Activated naive CD8-positive, alpha-beta T cell treated with anti-CD3 and anti-CD28 coated beads, Interleukin-2, amount 10 ng/mL, durations not matched to agents 7 days and 5 days (primary cell): ENCODE results near the gene LINS1. TPM values are rescaled to one million over a fixed set of nuclear protein-coding genes. Genes with fewer than 3 reads are reported as not detected.

Experiments
- ATAC-seq: fragments of 150-1000 bp; cut with Tn5 transposase; one replicate; pipeline ENCODE4 v1.10.0; 2021; ENCODE audit warnings: low read depth, moderate library complexity
- POLR2A ChIA-PET: fragments of 350-600 bp; sonication (Branson Sonifier 250); formaldehyde crosslinking; loops from one replicate; lab custom pipeline; 2021; ENCODE audit warnings: antibody characterized with exemption; lab: Charles Lee
- DNase-seq: peaks from one replicate; pipeline ENCODE4 v3.0.0; 2021
- H3K27ac Mint-ChIP-seq: one replicate; pipeline ENCODE4 v1.8.0; 2022; ENCODE audit warnings: mild to moderate bottlenecking, mixed read lengths
- H3K27me3 Mint-ChIP-seq: one replicate; pipeline ENCODE4 v1.8.0; 2022; ENCODE audit warnings: mild to moderate bottlenecking, moderate library complexity, mixed read lengths
- H3K36me3 Mint-ChIP-seq: one replicate; pipeline ENCODE4 v1.8.0; 2021; ENCODE audit warnings: mild to moderate bottlenecking, mixed read lengths
- H3K4me1 Mint-ChIP-seq: one replicate; pipeline ENCODE4 v1.8.0; 2021; ENCODE audit warnings: mixed read lengths
- H3K4me3 Mint-ChIP-seq: one replicate; pipeline ENCODE4 v1.8.0; 2022; ENCODE audit warnings: mild to moderate bottlenecking, moderate library complexity, mixed read lengths
- H3K9me3 Mint-ChIP-seq: one replicate; pipeline ENCODE4 v1.8.0; 2021; ENCODE audit warnings: mixed read lengths
- total RNA-seq, 2 experiments: library from RNA; stranded (reverse); gene quantifications; one replicate each; pipeline ENCODE4 v1.2.3, GENCODE V29; 2021

The LINS1 gene, protein sequence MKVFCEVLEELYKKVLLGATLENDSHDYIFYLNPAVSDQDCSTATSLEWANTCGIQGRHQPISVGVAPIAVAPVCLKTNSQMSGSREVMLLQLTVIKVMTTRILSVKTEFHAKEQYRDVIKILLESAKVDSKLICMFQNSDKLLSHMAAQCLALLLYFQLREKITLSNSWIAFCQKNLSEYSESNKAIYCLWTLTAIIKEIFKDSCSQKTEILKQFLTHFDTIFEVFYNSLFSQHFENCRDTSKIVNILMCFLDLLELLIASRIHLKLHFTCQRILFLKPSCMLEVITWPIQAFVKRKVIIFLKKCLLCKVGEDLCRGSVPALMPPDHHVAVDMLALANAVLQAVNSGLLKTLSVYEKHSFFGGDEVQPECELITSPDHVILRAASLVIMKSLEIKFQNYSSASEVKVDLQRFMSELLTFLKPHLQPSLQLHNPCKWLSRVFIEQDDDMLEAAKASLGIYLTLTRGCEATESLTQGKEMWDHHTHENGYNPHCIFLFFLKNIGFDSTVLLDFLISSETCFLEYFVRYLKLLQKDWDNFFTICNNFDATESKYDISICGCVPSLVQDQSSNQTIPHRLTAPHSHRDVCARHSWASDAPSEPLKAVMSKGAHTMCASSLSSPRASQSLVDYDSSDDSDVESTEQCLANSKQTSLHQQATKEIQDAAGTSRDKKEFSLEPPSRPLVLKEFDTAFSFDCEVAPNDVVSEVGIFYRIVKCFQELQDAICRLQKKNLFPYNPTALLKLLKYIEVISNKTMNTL
- total RNA-seq, result 10 to 100 TPM; 38.6 to 43.4 TPM

DNA sequence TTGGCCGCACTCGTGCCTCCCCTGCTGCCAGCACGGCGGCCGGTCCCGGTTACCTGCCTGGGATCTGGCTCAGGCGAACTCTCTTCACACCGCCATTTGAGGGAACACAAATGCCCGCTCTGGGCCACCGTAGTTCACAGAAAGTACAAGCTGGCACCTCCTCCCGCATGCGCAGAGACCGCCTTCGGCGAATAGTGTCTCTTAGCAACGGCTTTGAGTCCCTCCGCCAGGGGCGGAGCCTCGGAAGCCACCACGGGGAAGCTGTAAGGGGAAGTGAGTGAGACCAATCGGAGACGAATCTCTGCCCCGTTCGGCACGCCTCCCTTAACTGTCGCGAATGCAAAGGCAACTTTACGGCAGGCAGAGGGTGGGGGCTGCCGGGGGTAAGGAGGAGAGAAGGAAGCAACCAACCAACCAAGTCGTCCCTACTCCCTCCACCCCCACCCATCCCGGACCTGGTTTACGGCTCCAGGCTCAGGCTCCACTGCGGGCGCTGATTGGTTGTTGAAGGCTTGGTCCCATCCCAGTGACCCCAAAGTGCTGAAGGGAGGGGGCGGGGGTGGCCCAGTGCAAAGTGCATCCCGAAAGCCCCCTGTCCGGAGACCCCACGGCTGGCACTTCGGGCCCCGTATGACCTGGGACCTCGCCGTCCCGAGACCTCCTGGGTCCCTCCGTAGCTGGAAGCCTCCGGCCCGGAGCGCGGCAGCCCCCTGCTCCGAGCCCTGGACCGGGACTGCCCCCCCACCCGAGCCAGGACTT is at the start of gene LINS1, which contains the start of gene ASB7:
Gene LINS1, minus strand, starts transcription at position 121 of the 759 bp plus-strand sequence. CDS start 21,342 bp downstream, outside the sequence.
Gene ASB7, plus strand, starts transcription at position 526 of the 759 bp plus-strand sequence. CDS start 9,628 bp downstream, outside the sequence.
- POLR2A ChIA-PET, result interaction anchor here (0.6 to 2.2 kb wide), 10 partner anchors 30 to 693 kb away, joined by 3 to 12 read pairs (median 4); partner anchors contain the start of gene SNRPA1
- peaks cover 26% of the 10 kb centered on the region for H3K36me3 Mint-ChIP-seq
- peaks cover 43% of the 10 kb centered on the region for H3K4me1 Mint-ChIP-seq
- ATAC-seq (peak; percentile 84), DNase-seq (peak; percentile 97)
- no peak within 1 kb of the TSS for H3K4me3 Mint-ChIP-seq
- H3K27ac Mint-ChIP-seq, result peak within 1 kb of the TSS; percentile 97
- H3K27me3 Mint-ChIP-seq, result no peaks in the 10 kb centered on the region
- H3K9me3 Mint-ChIP-seq, result no peaks in the 10 kb centered on the region

DNA sequence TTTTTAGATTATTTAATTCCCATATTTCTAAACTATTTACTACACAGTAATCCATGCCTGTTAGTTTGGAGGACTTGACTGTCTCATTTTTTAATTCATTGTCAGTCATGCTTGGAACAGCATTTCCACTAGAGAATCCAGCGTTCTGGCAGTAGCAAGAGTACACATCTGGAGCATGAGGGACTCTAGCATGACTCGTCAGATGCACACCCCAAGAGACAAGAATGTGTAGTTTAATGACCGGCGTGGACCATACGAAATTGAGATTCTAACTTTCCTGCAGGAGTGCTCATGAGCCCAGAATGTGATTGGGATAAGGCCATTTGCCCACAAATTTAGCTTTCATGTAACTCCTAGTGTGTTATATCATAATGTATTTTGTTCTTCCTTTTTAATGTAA is 49.3 kb upstream of the LINS1 start:
- ATAC-seq (no peak), DNase-seq (no peak)
- POLR2A ChIA-PET, result no interaction called here
- Mint-ChIP-seq H3K9me3 (no peaks in the 10 kb centered on the region), H3K27ac (no peak overlapping the region), H3K4me3 (no peak overlapping the region), H3K4me1 (no peaks in the 10 kb centered on the region), H3K27me3 (no peaks in the 10 kb centered on the region), H3K36me3 (no peaks in the 10 kb centered on the region)

DNA sequence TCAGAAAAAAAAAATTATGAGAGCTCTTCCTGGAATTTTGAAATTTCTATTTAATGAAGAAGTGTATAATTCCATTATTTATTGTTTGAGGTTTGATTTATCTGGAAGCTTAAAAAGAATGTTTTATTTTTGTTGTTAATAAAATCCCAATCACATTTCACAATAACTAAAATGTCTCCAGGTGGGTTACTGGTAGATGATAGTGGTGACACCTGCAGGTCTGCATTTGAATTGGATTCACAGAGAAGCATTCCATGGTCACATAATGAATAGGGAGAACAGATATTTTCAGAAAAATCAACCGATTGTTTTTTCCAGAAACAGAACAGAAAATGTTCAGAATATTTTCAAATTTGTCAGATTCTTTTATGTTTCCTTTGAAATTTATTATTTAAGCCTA is 48.7 kb upstream of the LINS1 start:
- no peak for ATAC-seq
- Mint-ChIP-seq H3K9me3 (no peaks in the 10 kb centered on the region), H3K36me3 (no peaks in the 10 kb centered on the region), H3K4me3 (no peak overlapping the region), H3K4me1 (no peaks in the 10 kb centered on the region), H3K27me3 (no peaks in the 10 kb centered on the region), H3K27ac (no peak overlapping the region)
- DNase-seq, result no peak
- POLR2A ChIA-PET, result no interaction called here

DNA sequence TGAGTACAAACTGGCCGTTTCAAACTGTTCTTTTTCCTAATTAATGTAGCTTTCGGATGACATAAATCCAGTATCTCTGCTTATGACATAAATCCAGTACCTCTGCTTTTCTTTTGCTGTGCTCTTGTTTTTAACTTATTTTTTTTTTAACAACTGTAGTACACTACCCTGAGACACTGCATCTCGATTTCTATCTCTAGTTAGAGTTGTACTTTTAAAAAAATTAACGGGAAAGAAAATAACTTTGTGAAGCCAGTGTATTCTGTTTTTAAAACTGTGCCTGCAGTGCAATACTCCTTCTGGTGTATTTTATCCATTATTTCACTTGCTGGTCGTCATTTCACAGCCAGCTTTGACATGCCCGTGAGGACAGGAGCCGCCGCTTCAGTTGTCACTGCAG is 47.0 kb upstream of the LINS1 start:
- ATAC-seq (no peak), DNase-seq (no peak)
- no peaks in the 10 kb centered on the region for H3K9me3 Mint-ChIP-seq
- H3K27ac Mint-ChIP-seq, result no peak overlapping the region
- POLR2A ChIA-PET, result no interaction called here
- H3K4me3 Mint-ChIP-seq, result no peak overlapping the region
- H3K36me3 Mint-ChIP-seq, result no peaks in the 10 kb centered on the region
- H3K4me1 Mint-ChIP-seq, result no peaks in the 10 kb centered on the region
- no peaks in the 10 kb centered on the region for H3K27me3 Mint-ChIP-seq

DNA sequence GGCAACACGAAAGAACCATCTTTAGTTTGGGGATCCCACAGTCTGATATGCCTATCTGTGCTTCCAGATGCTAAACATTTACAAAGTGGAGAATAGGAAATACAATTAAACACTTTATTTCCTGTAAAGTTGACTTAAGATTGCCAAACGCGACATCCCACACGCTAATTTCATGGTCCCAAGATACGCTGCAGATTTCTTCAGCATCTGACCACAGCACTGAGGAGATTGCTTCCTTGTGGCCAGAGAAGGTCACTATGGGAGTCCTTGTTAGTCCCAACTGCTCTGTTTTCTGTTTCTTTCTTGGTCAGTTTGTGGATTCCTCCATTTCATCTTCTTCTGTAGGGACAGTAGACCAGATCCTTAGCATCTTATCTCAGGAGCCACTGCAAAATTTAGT is 43.7 kb upstream of the LINS1 start:
- no peaks in the 10 kb centered on the region for H3K4me1 Mint-ChIP-seq
- DNase-seq, result no peak
- H3K36me3 Mint-ChIP-seq, result peaks cover 1% of the 10 kb centered on the region
- H3K27ac Mint-ChIP-seq, result no peak overlapping the region
- no peaks in the 10 kb centered on the region for H3K27me3 Mint-ChIP-seq
- no peaks in the 10 kb centered on the region for H3K9me3 Mint-ChIP-seq
- no peak overlapping the region for H3K4me3 Mint-ChIP-seq
- ATAC-seq, result no peak
- POLR2A ChIA-PET, result no interaction called here

DNA sequence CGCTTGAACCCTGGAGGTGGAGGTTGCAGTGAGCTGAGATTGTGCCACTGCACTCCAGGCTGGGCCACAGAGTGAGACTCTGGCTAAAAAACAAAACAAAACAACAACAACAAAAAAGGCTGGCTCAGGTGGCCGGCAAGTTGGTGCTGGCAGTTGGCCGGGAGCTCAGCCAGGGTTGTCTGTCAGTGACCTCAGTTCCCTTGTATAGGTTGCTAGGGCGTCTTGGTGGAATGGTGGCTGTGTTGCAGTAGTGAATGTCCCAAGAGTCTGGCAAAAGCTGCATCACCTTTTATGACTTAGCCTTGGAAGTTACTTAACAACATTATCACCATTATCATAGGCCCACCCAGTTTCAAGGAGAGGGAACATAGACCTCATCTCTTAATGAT is 41.0 kb upstream of the LINS1 start:
- H3K4me3 Mint-ChIP-seq, result no peak overlapping the region
- no peaks in the 10 kb centered on the region for H3K9me3 Mint-ChIP-seq
- POLR2A ChIA-PET, result no interaction called here
- no peak for DNase-seq
- peaks cover 3% of the 10 kb centered on the region for H3K4me1 Mint-ChIP-seq
- H3K36me3 Mint-ChIP-seq, result peaks cover 4% of the 10 kb centered on the region
- no peak for ATAC-seq
- no peaks in the 10 kb centered on the region for H3K27me3 Mint-ChIP-seq
- no peak overlapping the region for H3K27ac Mint-ChIP-seq

DNA sequence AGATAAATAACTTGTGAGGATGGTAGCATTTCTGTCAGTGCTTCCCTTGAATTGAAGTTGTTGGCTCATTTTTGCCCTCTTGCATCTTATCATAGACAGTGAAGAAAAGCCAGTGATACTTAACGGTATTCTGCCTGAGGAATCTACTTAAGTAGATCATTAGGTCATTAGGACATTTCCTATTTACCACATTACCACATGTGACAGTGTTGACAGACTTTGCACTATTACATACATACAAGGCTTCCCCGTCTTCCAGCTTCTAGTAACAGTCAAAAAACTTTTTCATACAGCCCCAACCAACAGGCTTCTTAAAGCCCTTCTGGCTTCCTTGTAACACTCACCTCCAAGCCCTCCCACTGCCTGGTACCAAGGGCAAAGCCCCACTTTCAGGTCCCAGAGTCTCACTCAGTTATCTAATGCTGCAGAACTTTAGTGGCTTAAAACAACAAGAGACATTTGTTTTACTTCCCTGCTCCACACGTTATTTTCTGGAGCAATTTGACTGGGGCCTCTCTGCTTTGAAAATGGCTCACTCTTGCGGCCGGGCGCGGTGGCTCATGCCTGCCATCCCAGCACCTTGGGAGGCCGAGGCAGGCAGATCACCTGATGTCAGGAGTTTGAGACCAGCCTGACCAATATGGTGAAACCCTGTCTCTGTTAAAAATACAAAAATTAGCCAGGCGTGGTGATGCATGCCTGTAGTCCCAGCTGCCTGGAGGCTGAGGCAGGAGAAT is 40.4 kb upstream of the LINS1 start:
- Mint-ChIP-seq H3K36me3 (peaks cover 4% of the 10 kb centered on the region), H3K27me3 (no peaks in the 10 kb centered on the region), H3K4me1 (peaks cover 3% of the 10 kb centered on the region), H3K4me3 (no peak overlapping the region), H3K9me3 (no peaks in the 10 kb centered on the region), H3K27ac (no peak overlapping the region)
- POLR2A ChIA-PET, result no interaction called here
- DNase-seq, result no peak
- no peak for ATAC-seq

DNA sequence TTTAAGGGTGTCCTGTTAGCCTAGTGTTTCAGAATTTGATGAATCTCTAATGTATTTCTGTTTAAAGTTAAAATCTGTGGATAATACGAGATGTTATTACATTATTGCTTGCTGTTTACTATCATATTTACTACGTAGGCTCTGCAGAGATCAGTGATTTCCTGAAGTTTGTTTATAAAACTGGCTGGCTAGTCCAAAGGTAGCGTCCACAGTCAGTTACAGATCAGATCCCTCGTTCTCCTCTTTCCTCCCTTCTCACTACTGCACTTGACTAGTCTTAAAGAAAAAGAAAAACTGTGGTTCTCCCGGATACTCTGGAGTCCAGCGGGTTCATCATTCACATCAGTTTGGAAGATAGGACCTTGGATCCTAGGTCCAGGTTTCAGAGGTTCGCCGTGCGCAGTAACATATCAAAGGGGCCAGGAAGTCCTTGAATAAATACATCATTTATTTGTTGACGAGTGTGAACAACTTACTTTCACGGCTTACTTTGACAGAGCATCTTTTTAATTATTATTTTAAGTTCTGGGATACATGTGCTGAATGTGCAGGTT is 36.3 kb upstream of the LINS1 start:
- POLR2A ChIA-PET, result no interaction called here
- DNase-seq (no peak), ATAC-seq (no peak)
- Mint-ChIP-seq H3K36me3 (peaks cover 4% of the 10 kb centered on the region), H3K4me3 (no peak overlapping the region), H3K4me1 (peaks cover 5% of the 10 kb centered on the region), H3K27ac (no peak overlapping the region), H3K27me3 (no peaks in the 10 kb centered on the region), H3K9me3 (no peaks in the 10 kb centered on the region)

DNA sequence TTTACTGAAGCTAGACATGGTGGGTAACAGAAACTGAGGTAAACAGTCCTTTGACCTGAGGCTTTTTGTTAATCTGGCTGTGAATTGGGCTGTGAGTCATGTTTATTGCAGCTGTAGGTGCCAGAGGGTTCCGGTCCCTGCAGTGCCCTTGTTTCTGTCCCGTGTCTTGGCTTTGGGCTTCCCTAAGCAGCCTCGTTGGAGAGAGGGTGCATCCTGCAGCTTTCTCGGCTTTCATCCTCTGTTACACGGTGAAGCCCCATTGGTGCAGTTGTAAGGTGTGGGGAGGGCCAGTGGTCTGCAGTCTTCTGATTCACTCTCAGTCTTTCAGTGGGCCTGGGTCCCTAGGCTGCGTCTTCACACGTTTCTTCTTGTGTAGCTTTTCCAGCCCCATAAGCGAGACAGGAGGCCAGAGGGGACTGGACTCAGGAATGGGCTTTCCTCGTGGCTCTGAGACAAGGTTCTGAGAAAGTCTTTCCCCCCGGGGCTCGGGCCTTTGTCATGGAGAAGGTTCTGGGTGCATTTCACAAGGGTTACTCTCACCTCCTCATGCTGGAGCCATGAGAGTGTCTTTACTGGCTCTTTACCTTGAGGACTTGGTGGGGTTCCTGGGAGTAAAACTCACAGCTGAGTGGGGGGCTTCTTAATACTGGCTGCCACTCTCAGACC is 33.6 kb upstream of the LINS1 start:
- Mint-ChIP-seq H3K36me3 (peaks cover 8% of the 10 kb centered on the region), H3K27me3 (no peaks in the 10 kb centered on the region)

DNA sequence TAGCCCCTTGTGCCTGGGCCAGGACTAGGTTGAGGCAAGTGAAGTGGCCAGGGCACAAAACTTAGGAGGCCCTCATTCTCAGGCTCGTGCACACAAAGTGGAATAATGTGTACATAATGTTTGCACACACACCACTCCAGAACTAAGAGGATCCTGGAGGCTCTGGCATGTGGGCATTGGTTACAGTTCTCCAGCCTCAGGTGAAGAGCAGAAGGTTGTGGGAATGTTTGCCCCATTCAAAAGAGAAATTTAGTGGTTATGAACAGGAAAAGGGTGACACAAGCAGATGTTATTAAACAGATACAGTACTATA is 31.7 kb upstream of the LINS1 start:
- no peaks in the 10 kb centered on the region for H3K27me3 Mint-ChIP-seq
- DNase-seq, result no peak
- H3K9me3 Mint-ChIP-seq, result no peaks in the 10 kb centered on the region
- H3K36me3 Mint-ChIP-seq, result peaks cover 12% of the 10 kb centered on the region
- peaks cover 4% of the 10 kb centered on the region for H3K4me1 Mint-ChIP-seq
- no peak overlapping the region for H3K27ac Mint-ChIP-seq
- POLR2A ChIA-PET, result no interaction called here
- ATAC-seq, result no peak
- H3K4me3 Mint-ChIP-seq, result no peak overlapping the region

More for the DNA sequence above, 33.6 kb upstream of the LINS1 start:
- DNase-seq (no peak), ATAC-seq (no peak)
- Mint-ChIP-seq H3K9me3 (no peaks in the 10 kb centered on the region), H3K4me1 (peaks cover 5% of the 10 kb centered on the region), H3K4me3 (no peak overlapping the region), H3K27ac (no peak overlapping the region)
- POLR2A ChIA-PET, result no interaction called here

DNA sequence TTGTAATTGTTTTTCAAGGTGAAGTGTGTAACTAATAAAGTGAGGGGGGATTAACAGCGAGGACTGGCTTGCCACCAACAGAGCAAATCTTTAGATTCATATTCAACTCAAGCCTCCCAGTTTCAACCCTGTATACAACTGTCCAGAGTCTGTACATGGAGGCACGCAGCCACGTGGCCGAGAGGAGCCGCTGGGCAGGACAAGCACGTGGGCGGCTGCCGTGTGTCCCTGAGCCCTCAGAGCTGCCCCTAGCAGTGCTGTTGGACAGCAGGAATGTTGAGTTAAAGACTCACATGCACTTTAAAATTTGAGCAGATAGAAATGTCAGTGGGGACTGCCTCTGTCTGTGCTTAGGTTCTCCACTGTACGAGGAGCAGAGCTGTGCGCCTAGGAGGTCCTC is 29.8 kb upstream of the LINS1 start:
- ATAC-seq (no peak), DNase-seq (no peak)
- Mint-ChIP-seq H3K4me3 (no peak overlapping the region), H3K9me3 (no peaks in the 10 kb centered on the region), H3K36me3 (peaks cover 10% of the 10 kb centered on the region), H3K27me3 (no peaks in the 10 kb centered on the region), H3K27ac (no peak overlapping the region), H3K4me1 (peaks cover 4% of the 10 kb centered on the region)
- POLR2A ChIA-PET, result no interaction called here

DNA sequence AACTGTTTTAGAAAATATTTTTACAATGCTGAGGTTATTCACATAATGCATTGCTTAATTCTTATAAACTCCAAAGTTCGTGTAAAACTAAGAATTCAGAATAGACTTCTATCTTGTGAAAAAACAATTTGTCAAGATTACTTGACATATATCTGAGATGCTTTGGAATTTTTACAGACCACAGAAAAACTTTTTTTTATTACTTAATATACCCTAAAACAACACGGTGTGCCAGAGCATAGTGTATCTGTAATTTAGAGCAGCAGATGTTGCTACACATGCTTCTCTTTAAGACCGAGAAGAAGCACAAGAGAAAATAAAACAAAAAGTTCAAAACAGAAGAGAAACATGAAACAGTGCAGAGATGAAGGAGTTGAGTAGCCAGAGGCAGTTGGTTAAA is 26.8 kb upstream of the LINS1 start:
- no peaks in the 10 kb centered on the region for H3K27me3 Mint-ChIP-seq
- no peaks in the 10 kb centered on the region for H3K9me3 Mint-ChIP-seq
- POLR2A ChIA-PET, result no interaction called here
- DNase-seq (no peak), ATAC-seq (no peak)
- no peak overlapping the region for H3K27ac Mint-ChIP-seq
- no peak overlapping the region for H3K4me3 Mint-ChIP-seq
- H3K36me3 Mint-ChIP-seq, result peaks cover 10% of the 10 kb centered on the region
- peaks cover 2% of the 10 kb centered on the region for H3K4me1 Mint-ChIP-seq
